PFSK-1 (cell line): ENCODE data around the gene KDM1A.

Source experiments
- POLR2AphosphoS5 ChIP-seq: IDR thresholded peaks from 2 replicates; pipeline ENCODE4 v1.6.1; 2012; ENCODE audit warnings: low read depth, mild to moderate bottlenecking, control low read depth, low read length, moderate library complexity
- REST ChIP-seq, 2 experiments: IDR thresholded peaks; 2 replicates each; pipeline versions ENCODE4 v1.6.1 to v1.8.0; 2011 to 2012; ENCODE audit warnings: low read depth in 2 of 2, low read length in 2 of 2, control low read depth in 1 of 2, inconsistent platforms in 1 of 2, mild to moderate bottlenecking in 1 of 2, moderate library complexity in 1 of 2; ENCODE audit not compliant: insufficient read depth in 1 of 2
- SIN3A ChIP-seq: IDR thresholded peaks from 2 replicates; pipeline ENCODE4 v1.6.1; 2012; ENCODE audit warnings: mild to moderate bottlenecking, low read length, moderate library complexity, borderline replicate concordance; ENCODE audit not compliant: insufficient read depth
- TAF1 ChIP-seq: IDR thresholded peaks from 2 replicates; pipeline ENCODE4 v1.6.1; 2012; ENCODE audit warnings: low read length, control low read depth, borderline replicate concordance; ENCODE audit not compliant: insufficient read depth

DNA sequence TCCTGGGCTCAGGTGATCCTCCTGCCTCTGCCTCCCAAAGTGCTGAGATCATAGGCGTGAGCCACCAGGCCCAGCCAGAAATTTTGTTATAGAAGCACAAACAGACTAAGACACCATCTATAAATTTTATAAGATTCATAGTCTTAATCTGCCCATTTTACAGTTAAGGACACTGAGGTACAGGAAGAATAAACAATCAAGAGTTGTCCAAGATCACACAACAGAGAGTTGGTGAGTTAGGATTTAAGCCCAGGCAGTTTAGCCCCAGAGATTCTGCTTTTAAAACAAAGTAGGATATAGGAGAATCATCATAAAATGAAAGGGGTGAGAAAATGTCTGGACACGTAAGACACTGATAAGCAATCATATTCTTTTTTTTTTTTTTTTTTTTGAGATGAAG, 10.4 kb upstream of the KDM1A start:
- TF ChIP-seq TAF1: no peak
- no peak for TF ChIP-seq REST (IDR thresholded peaks at IDR 0.05; ENCODE audit: insufficient read depth in 1 of 2, low read depth in 2 of 2, low read length in 2 of 2)
- no peak for TF ChIP-seq SIN3A
- no peak for TF ChIP-seq POLR2AphosphoS5
